MM.1S (cell line): ENCODE measurements around the gene AMELX.

Source experiments
- DNase-seq: peaks from one replicate; pipeline ENCODE4 v3.0.0-alpha.2; 2015
- H2AFZ ChIP-seq: fragments of 300-600 bp; sonication (generic); 2 replicates; pipeline ENCODE4 v1.6.0; 2016; ENCODE audit warnings: antibody characterized with exemption, low read length
- H3F3A ChIP-seq: fragments of 300-600 bp; sonication (generic); 2 replicates; pipeline ENCODE4 v1.6.1; 2016; ENCODE audit warnings: mild to moderate bottlenecking, antibody characterized with exemption, low read length, moderate library complexity, mixed read lengths; ENCODE audit not compliant: insufficient read depth
- H3K27ac ChIP-seq: fragments of 300-600 bp; sonication (generic); 2 replicates; pipeline ENCODE4 v1.5.1; 2016; ENCODE audit warnings: mild to moderate bottlenecking, low read length
- H3K27me3 ChIP-seq: fragments of 300-600 bp; sonication (generic); replicated peaks from 2 replicates; pipeline ENCODE4 v1.6.0; 2016; ENCODE audit warnings: low read length; ENCODE audit not compliant: insufficient read depth
- H3K36me3 ChIP-seq: fragments of 300-600 bp; sonication (generic); replicated peaks from 2 replicates; pipeline ENCODE4 v1.6.1; 2016; ENCODE audit warnings: mild to moderate bottlenecking, low read length, mixed read lengths; ENCODE audit not compliant: insufficient read depth
- H3K4me1 ChIP-seq: fragments of 300-600 bp; sonication (generic); 2 replicates; pipeline ENCODE4 v1.6.1; 2016; ENCODE audit warnings: low read length, mixed read lengths
- H3K4me2 ChIP-seq: fragments of 300-600 bp; sonication (generic); 2 replicates; pipeline ENCODE4 v1.6.0; 2016; ENCODE audit warnings: low read depth, low read length
- H3K4me3 ChIP-seq: fragments of 300-600 bp; sonication (generic); 2 replicates; pipeline ENCODE4 v1.5.1; 2016; ENCODE audit warnings: low read length, mixed read lengths
- H3K79me2 ChIP-seq: fragments of 300-600 bp; sonication (generic); 2 replicates; pipeline ENCODE4 v1.6.1; 2016; ENCODE audit warnings: mixed run types, low read length, mixed read lengths
- H3K9ac ChIP-seq: fragments of 300-600 bp; sonication (generic); 2 replicates; pipeline ENCODE4 v1.6.1; 2016; ENCODE audit warnings: low read length, mixed read lengths
- H3K9me2 ChIP-seq: fragments of 300-600 bp; sonication (generic); replicated peaks from 2 replicates; pipeline ENCODE4 v1.6.1; 2016; ENCODE audit warnings: mild to moderate bottlenecking, low read length, mixed read lengths; ENCODE audit not compliant: insufficient read depth
- H3K9me3 ChIP-seq: fragments of 300-600 bp; sonication (generic); replicated peaks from 2 replicates; pipeline ENCODE4 v1.6.1; 2016; ENCODE audit warnings: mild to moderate bottlenecking, low read length, mixed read lengths; ENCODE audit not compliant: insufficient read depth
- H4K20me1 ChIP-seq: fragments of 300-600 bp; sonication (generic); 2 replicates; pipeline ENCODE4 v1.6.1; 2016; ENCODE audit warnings: mild to moderate bottlenecking, low read length, moderate library complexity, mixed read lengths; ENCODE audit not compliant: insufficient read depth
- CTCF ChIP-seq: fragments of 300-600 bp; sonication (generic); IDR thresholded peaks from 2 replicates; pipeline ENCODE4 v1.5.1; 2016; ENCODE audit warnings: antibody characterized with exemption, low read length, mixed read lengths
- EZH2 ChIP-seq: fragments of 300-600 bp; sonication (generic); optimal IDR thresholded peaks from 2 replicates; pipeline ENCODE3; 2017; ENCODE audit warnings: low read depth, mild to moderate bottlenecking, antibody characterized with exemption, low read length, mixed read lengths
- EZH2phosphoT487 ChIP-seq: fragments of 300-600 bp; sonication (generic); IDR thresholded peaks from 2 replicates; pipeline ENCODE4 v1.6.1; 2018; ENCODE audit warnings: antibody characterized with exemption, low read length

AMELX gene

GRCh38 chrX:11257290-11257689, 35.9 kb upstream of the AMELX start:
- no peak for DNase-seq
- Histone ChIP-seq H3K9me3 (no peaks in the 10 kb centered on the region), H3F3A (no peaks in the 10 kb centered on the region; the same call in 1 of the 2 replicates), H3K4me3 (no peak overlapping the region), H3K9me2 (no peaks in the 10 kb centered on the region), H3K27me3 (no peaks in the 10 kb centered on the region), H3K4me2 (no peak overlapping the region), H3K27ac (no peak overlapping the region), H4K20me1 (no peaks in the 10 kb centered on the region), H3K9ac (no peak overlapping the region), H3K36me3 (no peaks in the 10 kb centered on the region), H3K4me1 (peaks cover 12% of the 10 kb centered on the region), H3K79me2 (peaks cover 30% of the 10 kb centered on the region), H2AFZ (no peak overlapping the region)
- TF ChIP-seq EZH2phosphoT487 (no peak), EZH2 (no peak), CTCF (no peak)

GRCh38 chrX:11257711-11258110, 35.5 kb upstream of the AMELX start:
- no peak overlapping the region for H3K27ac ChIP-seq
- TF ChIP-seq CTCF (no peak), EZH2phosphoT487 (no peak), EZH2 (no peak)

GRCh38 chrX:11259437-11259836, 33.8 kb upstream of the AMELX start:
- Histone ChIP-seq H3K27ac (no peak overlapping the region; the same call in 1 of the 2 replicates), H3K36me3 (no peaks in the 10 kb centered on the region)

More at GRCh38 chrX:11257711-11258110, 35.5 kb upstream of the AMELX start:
- Histone ChIP-seq H3K9me3 (no peaks in the 10 kb centered on the region), H3K27me3 (no peaks in the 10 kb centered on the region), H3K9me2 (no peaks in the 10 kb centered on the region), H3K4me2 (no peak overlapping the region), H2AFZ (no peak overlapping the region), H3F3A (no peaks in the 10 kb centered on the region; the same call in 1 of the 2 replicates), H3K79me2 (peaks cover 34% of the 10 kb centered on the region), H3K4me1 (peaks cover 12% of the 10 kb centered on the region), H3K4me3 (no peak overlapping the region), H3K36me3 (no peaks in the 10 kb centered on the region), H3K9ac (no peak overlapping the region), H4K20me1 (no peaks in the 10 kb centered on the region)
- no peak for DNase-seq

More at GRCh38 chrX:11259437-11259836, 33.8 kb upstream of the AMELX start:
- H3K79me2 ChIP-seq: peaks cover 37% of the 10 kb centered on the region
- TF ChIP-seq EZH2 (no peak), CTCF (no peak), EZH2phosphoT487 (no peak)
- no peak overlapping the region for H3K4me3 ChIP-seq
- no peaks in the 10 kb centered on the region; the same call in 1 of the 2 replicates for H3F3A ChIP-seq
- peak; percentile 16 for DNase-seq
- no peak overlapping the region for H2AFZ ChIP-seq
- H3K9me3 ChIP-seq: no peaks in the 10 kb centered on the region
- no peak overlapping the region; the same call in 1 of the 2 replicates for H3K9ac ChIP-seq
- H3K27me3 ChIP-seq: no peaks in the 10 kb centered on the region
- H3K9me2 ChIP-seq: no peaks in the 10 kb centered on the region
- H4K20me1 ChIP-seq: no peaks in the 10 kb centered on the region
- H3K4me1 ChIP-seq: peaks cover 12% of the 10 kb centered on the region
- peak overlapping the region; percentile 50; the same call in 1 of the 2 replicates for H3K4me2 ChIP-seq
